Cerebellar cortex (tissue), 1 donor: Measurements from ENCODE around the gene PCDH9.

Experiments
- DNase-seq: peaks from one replicate; pipeline ENCODE4 v3.0.0-alpha.2; 2015; ENCODE audit warnings: low spot score

PCDH9 gene

GRCh38 chr13:67156723-67157060, 73.4 kb downstream of the PCDH9 start:
- DNase-seq: no peak

- DNase-seq: no peak
Observed at GRCh38 chr13:67155898-67156722, 74.0 kb downstream of the PCDH9 start.

GRCh38 chr13:67152085-67152484, 78.1 kb downstream of the PCDH9 start:
- no peak for DNase-seq

- no peak for DNase-seq
Observed at GRCh38 chr13:67151652-67152051, 78.5 kb downstream of the PCDH9 start.

GRCh38 chr13:67150608-67151007, 79.5 kb downstream of the PCDH9 start:
- no peak for DNase-seq

GRCh38 chr13:67148161-67148571, 82.0 kb downstream of the PCDH9 start:
- DNase-seq: no peak

- DNase-seq: peak; percentile 34
Observed at GRCh38 chr13:67147342-67148133, 82.6 kb downstream of the PCDH9 start.

GRCh38 chr13:67146523-67147130, 83.5 kb downstream of the PCDH9 start:
- no peak for DNase-seq

GRCh38 chr13:67145950-67146349, 84.2 kb downstream of the PCDH9 start:
- DNase-seq: no peak

- DNase-seq: no peak
Observed at GRCh38 chr13:67143544-67144115, 86.5 kb downstream of the PCDH9 start.

- no peak for DNase-seq
Observed at GRCh38 chr13:67140006-67140405, 90.1 kb downstream of the PCDH9 start.

- no peak for DNase-seq
Observed at GRCh38 chr13:67139551-67139950, 90.6 kb downstream of the PCDH9 start.

GRCh38 chr13:67138970-67139369, 91.2 kb downstream of the PCDH9 start:
- no peak for DNase-seq

GRCh38 chr13:67137044-67137735, 92.9 kb downstream of the PCDH9 start:
- DNase-seq: no peak

- DNase-seq: no peak
Observed at GRCh38 chr13:67136157-67136556, 94.0 kb downstream of the PCDH9 start.

- DNase-seq: no peak
Observed at GRCh38 chr13:67135356-67135755, 94.8 kb downstream of the PCDH9 start.

GRCh38 chr13:67134417-67135129, 95.6 kb downstream of the PCDH9 start:
- DNase-seq: no peak

- DNase-seq: no peak
Observed at GRCh38 chr13:67133476-67133875, 96.7 kb downstream of the PCDH9 start.

GRCh38 chr13:67131393-67131792, 98.7 kb downstream of the PCDH9 start:
- DNase-seq: no peak

GRCh38 chr13:67130444-67130843, 99.7 kb downstream of the PCDH9 start:
- no peak for DNase-seq

- DNase-seq: no peak
Observed at GRCh38 chr13:67128136-67128535, 102.0 kb downstream of the PCDH9 start.
